HEK293 (cell line): ENCODE results near the gene USP5.

Experiments
- MYNN ChIP-seq: fragments of 450-650 bp; formaldehyde crosslinking; IDR thresholded peaks from 2 replicates; pipeline ENCODE4 v1.5.1; 2016; ENCODE audit warnings: missing biosample characterization, missing genetic modification characterization, borderline replicate concordance
- REST ChIP-seq: fragments of 450-650 bp; formaldehyde crosslinking; IDR thresholded peaks from 2 replicates; pipeline ENCODE4 v1.5.1; 2016; ENCODE audit warnings: missing biosample characterization, missing genetic modification characterization
- SCRT2 ChIP-seq: fragments of 450-650 bp; formaldehyde crosslinking; IDR thresholded peaks from 2 replicates; pipeline ENCODE4 v1.5.1; 2016; ENCODE audit warnings: missing biosample characterization, missing genetic modification characterization
- ZBTB8A ChIP-seq: fragments of 450-650 bp; formaldehyde crosslinking; IDR thresholded peaks from 2 replicates; pipeline ENCODE4 v1.5.1; 2016; ENCODE audit warnings: missing biosample characterization, missing genetic modification characterization
- ZFHX2 ChIP-seq: fragments of 450-650 bp; formaldehyde crosslinking; conservative IDR thresholded peaks from 2 replicates; pipeline ENCODE4 v1.5.1; 2016; ENCODE audit warnings: missing biosample characterization, missing genetic modification characterization
- ZNF146 ChIP-seq: fragments of 450-650 bp; formaldehyde crosslinking; IDR thresholded peaks from 2 replicates; pipeline ENCODE4 v1.5.1; 2016; ENCODE audit warnings: missing biosample characterization, missing genetic modification characterization
- ZNF266 ChIP-seq: fragments of 450-650 bp; formaldehyde crosslinking; IDR thresholded peaks from 2 replicates; pipeline ENCODE4 v1.5.1; 2016; ENCODE audit warnings: missing biosample characterization, missing genetic modification characterization, low read depth
- TF ChIP-seq, protein P1 (sequence below): fragments of 450-650 bp; formaldehyde crosslinking; IDR thresholded peaks from 2 replicates; pipeline ENCODE4 v1.5.1; 2016; ENCODE audit warnings: missing biosample characterization, missing genetic modification characterization
- TF ChIP-seq, protein P2 (sequence below): sonication (generic); formaldehyde crosslinking; IDR thresholded peaks from 2 replicates; pipeline ENCODE4 v1.8.1; 2022; ENCODE audit warnings: mild to moderate bottlenecking, moderate library complexity, missing genetic modification reagents
- TF ChIP-seq, protein P3 (sequence below): fragments of 450-650 bp; formaldehyde crosslinking; IDR thresholded peaks from 2 replicates; pipeline ENCODE4 v1.5.1; 2017; ENCODE audit warnings: missing biosample characterization, missing genetic modification characterization

DNA sequence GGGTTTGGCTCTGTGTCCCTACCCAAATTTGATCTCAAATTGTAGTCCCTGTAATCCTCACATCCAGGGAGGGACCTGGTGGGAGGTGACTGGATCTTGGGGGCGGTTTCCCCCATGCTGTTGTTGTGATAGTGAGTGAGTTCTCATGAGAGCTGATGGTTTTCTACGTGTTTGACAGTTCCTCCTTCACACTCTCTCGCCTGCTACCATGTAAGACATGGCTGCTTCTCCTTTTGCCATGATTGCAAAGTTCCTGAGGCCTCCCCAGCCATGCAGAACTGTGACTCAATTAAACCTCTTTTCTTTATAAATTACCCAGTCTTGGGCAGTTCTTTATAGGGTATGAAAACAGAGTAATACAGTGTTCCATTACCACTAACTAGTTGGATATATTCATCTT, 42.4 kb downstream of the USP5 start:
- TF ChIP-seq ZFHX2 (tag by site-specific recombination) (no peak), ZBTB8A (tag by site-specific recombination) (no peak), REST (no peak), SCRT2 (no peak), MYNN (tag by site-specific recombination) (no peak), ZNF146 (tag by site-specific recombination) (no peak), ZNF266 (tag by site-specific recombination) (no peak)
- TF ChIP-seq, protein P1, sequence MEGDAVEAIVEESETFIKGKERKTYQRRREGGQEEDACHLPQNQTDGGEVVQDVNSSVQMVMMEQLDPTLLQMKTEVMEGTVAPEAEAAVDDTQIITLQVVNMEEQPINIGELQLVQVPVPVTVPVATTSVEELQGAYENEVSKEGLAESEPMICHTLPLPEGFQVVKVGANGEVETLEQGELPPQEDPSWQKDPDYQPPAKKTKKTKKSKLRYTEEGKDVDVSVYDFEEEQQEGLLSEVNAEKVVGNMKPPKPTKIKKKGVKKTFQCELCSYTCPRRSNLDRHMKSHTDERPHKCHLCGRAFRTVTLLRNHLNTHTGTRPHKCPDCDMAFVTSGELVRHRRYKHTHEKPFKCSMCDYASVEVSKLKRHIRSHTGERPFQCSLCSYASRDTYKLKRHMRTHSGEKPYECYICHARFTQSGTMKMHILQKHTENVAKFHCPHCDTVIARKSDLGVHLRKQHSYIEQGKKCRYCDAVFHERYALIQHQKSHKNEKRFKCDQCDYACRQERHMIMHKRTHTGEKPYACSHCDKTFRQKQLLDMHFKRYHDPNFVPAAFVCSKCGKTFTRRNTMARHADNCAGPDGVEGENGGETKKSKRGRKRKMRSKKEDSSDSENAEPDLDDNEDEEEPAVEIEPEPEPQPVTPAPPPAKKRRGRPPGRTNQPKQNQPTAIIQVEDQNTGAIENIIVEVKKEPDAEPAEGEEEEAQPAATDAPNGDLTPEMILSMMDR (tag by site-specific recombination): no peak
- TF ChIP-seq, protein P2, sequence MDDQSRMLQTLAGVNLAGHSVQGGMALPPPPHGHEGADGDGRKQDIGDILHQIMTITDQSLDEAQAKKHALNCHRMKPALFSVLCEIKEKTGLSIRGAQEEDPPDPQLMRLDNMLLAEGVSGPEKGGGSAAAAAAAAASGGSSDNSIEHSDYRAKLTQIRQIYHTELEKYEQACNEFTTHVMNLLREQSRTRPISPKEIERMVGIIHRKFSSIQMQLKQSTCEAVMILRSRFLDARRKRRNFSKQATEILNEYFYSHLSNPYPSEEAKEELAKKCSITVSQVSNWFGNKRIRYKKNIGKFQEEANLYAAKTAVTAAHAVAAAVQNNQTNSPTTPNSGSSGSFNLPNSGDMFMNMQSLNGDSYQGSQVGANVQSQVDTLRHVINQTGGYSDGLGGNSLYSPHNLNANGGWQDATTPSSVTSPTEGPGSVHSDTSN (CRISPR knock-in tag): no peak
- TF ChIP-seq, protein P3, sequence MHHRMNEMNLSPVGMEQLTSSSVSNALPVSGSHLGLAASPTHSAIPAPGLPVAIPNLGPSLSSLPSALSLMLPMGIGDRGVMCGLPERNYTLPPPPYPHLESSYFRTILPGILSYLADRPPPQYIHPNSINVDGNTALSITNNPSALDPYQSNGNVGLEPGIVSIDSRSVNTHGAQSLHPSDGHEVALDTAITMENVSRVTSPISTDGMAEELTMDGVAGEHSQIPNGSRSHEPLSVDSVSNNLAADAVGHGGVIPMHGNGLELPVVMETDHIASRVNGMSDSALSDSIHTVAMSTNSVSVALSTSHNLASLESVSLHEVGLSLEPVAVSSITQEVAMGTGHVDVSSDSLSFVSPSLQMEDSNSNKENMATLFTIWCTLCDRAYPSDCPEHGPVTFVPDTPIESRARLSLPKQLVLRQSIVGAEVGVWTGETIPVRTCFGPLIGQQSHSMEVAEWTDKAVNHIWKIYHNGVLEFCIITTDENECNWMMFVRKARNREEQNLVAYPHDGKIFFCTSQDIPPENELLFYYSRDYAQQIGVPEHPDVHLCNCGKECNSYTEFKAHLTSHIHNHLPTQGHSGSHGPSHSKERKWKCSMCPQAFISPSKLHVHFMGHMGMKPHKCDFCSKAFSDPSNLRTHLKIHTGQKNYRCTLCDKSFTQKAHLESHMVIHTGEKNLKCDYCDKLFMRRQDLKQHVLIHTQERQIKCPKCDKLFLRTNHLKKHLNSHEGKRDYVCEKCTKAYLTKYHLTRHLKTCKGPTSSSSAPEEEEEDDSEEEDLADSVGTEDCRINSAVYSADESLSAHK (tag by site-specific recombination): no peak
